Measurements from ENCODE around the gene MOCS3.

MOCS3 gene, protein sequence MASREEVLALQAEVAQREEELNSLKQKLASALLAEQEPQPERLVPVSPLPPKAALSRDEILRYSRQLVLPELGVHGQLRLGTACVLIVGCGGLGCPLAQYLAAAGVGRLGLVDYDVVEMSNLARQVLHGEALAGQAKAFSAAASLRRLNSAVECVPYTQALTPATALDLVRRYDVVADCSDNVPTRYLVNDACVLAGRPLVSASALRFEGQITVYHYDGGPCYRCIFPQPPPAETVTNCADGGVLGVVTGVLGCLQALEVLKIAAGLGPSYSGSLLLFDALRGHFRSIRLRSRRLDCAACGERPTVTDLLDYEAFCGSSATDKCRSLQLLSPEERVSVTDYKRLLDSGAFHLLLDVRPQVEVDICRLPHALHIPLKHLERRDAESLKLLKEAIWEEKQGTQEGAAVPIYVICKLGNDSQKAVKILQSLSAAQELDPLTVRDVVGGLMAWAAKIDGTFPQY

DNA sequence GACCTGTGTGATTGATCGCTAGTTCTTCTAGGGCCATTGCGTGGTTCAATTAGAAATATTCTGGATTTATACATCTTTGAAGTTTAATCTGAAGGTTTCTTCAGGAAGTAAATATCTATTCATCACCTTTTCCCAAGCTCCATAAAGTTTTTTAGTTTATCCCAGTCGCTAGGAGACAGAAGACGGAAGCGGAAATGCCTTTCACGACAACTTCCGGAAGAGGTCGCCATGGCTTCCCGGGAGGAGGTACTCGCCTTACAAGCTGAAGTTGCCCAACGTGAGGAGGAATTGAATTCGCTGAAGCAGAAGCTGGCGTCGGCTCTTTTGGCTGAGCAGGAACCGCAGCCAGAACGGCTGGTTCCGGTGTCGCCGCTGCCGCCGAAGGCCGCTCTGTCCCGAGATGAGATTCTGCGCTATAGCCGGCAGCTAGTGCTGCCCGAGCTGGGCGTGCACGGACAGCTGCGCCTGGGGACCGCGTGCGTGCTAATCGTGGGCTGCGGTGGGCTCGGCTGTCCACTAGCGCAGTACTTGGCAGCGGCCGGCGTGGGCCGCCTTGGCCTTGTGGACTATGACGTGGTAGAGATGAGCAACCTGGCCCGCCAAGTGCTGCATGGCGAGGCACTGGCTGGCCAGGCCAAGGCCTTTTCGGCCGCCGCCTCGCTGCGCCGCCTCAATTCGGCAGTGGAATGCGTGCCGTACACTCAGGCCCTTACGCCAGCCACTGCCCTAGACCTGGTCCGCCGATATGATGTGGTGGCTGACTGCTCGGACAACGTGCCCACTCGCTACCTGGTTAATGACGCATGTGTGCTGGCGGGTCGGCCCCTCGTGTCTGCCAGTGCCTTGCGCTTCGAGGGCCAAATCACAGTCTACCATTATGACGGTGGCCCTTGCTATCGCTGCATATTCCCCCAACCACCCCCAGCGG lies at the start of gene MOCS3:
MOCS3 (plus strand) TSS at position 204 of the 928 bp plus-strand sequence; CDS start at position 229, 25 bp downstream.
- DNase-seq, result peak; percentile 94

- no peak for DNase-seq
These were observed 49.2 kb upstream of the MOCS3 start for GRCh38 chr20:50909413-50909812.

DNA sequence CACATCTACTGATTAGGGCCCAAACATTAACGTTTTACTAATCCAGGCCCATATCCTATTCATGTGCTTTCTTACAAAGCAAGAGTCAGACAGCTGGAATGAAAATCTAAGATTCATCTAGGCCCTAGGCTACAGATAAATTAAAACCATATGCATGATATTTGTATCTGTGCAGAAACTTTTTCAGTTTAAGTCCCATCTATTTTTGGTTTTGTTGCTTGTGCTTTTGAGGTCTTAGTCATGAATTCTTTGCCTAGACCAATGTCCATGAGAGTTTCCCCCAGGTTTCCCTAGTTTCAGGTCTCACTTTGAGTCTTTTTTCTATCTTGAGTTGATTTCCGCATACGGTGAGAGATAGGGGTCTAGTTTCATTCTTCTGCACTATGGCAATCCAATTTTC lies 47.6 kb upstream of the MOCS3 start:
- DNase-seq, result no peak

GRCh38 chr20:50911716-50912115 lies 46.9 kb upstream of the MOCS3 start:
- no peak for DNase-seq

DNA sequence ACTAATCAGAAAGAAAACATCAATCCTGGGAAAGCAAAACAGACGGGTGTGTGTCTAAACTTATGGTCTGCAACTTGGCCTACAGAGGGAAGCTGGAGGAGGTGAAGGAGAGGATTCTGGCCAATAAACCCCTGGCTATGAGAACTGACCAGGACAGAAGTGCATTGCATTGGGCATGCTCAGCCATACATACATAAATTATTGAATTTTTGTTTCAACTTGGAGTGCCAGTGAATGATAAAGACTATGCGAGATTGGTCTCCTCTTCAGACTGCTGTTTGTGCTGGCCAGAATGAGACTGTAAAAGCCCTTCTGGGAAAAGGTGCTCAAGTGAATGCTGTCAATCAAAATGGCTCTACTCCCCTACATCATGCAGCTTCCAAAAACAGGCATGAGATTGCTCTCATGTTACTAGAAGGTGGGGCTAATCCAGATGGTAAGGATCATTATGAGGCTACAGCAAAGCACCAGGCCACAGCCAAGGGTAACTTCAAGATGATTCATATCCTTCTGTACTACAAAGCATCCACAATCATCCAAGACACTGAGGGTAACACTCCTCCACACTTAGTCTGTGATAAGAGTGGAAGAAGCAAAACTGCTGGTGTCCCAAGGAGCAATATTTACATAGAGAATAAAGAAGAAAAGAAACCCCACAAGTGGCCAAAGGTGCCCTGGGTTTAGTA lies 44.8 kb upstream of the MOCS3 start:
- no peak for DNase-seq

DNA sequence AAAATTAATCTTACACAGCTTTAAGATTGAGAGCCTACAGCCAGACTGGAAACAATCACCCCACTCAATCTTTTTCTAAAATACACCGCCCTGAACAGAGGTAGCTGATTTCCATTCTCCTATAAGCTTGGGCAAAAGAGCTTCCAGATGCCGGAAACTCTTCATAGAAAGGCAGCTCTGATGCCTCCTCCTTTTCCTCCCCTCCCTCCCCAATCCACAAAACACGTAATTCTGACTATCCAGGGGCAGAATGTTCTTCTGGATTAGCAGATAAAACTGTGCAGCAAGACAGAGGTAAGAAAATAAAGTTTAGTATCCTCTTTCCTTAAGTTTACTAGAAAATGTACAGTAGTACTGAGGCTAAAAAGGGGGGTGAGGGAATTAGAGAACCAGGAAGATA lies 43.2 kb upstream of the MOCS3 start:
- no peak for DNase-seq

- DNase-seq, result no peak
These were observed 42.4 kb upstream of the MOCS3 start for GRCh38 chr20:50916257-50916656.

- no peak for DNase-seq
These were observed 41.7 kb upstream of the MOCS3 start for GRCh38 chr20:50916934-50917333.

GRCh38 chr20:50918403-50918802 lies 40.2 kb upstream of the MOCS3 start:
- no peak for DNase-seq

DNA sequence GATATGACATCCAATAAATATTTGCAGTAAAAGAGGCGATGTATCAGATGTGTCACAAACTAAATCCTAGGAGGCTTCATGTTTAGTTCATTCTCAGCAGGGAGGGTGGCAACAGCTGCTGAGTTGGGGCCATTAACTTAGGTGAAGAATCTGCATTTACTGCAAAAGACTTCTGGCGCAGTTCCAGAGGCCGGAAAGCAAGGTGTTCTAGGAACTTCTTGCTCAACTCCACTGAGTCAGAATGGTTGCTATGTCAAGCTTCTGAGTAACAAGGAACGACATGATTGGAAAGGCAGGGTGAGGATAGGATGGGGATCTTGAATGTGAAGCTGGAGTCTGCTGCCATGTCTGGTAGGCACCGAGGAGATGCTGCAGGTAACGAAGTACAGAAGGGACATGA lies 39.1 kb upstream of the MOCS3 start:
- no peak for DNase-seq

DNA sequence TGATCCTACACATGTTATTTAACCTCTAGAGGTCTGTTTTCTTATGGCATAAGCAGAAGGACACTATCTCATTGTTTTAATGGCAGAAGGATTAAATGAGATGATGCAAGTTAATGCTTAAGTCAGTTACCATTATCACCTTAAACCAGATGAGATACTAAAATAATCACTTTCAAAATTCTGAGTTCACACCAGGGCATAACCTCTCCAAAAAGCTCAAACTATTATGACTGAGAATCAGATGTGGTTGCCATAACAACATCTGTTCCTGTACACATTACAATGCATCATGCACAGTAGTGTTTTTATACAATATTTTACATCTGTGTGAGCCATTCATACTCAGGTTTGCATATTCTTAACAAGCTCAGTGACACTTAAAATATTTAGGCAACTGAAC lies 37.6 kb upstream of the MOCS3 start:
- DNase-seq, result no peak

DNA sequence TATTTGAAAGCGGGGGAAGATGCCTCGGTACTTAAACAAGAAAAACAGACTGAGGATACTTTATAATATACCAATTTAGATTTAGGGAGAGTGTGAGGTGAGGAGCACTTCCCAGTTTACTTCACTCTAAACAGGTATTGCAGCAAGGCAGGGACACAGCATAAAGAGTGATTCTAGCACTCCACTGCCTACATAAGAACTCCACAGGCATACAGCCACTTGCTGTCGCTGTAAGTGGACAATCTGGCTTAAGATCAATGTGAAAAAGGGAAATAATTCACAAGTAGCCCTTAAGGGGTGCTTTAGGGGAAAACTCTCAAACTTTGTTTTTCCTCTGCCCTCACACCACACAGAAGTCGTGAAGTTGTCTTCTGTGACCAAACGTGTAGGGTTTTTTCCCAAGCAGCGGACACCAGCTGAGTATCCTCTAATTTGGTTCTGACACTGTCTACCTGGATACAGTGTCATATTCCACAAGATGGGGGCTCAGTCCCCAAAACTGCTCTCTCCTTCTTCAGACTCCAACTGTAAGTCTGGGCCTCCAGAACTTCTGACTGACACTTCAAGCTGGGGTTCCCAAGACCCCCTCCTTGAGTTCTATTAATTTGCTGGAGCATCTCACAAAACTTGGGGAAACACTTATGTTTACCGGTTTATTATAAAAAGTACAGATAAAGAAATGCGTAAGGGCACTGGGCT lies 36.7 kb upstream of the MOCS3 start:
- DNase-seq, result no peak

GRCh38 chr20:50924261-50924920 lies 34.2 kb upstream of the MOCS3 start:
- no peak for DNase-seq

DNA sequence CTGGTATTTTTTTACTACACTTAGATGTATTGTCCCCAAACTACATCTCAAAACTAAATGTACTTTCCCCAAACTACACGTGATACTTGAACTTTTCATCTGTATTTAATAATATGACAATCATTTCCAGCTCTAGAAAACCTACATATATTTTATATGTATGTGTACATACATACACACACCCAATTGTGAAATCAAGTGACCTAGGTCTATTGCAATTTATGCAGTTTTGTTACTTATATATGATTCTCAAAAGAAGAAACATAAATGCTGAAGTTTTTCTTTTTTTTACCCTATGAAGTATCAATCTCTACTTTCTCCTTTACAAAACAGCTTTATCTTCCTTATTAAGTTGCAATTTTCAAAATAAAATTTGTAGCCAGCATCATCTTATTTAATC lies 32.1 kb upstream of the MOCS3 start:
- DNase-seq, result no peak

- DNase-seq, result no peak
These were observed 30.1 kb upstream of the MOCS3 start for GRCh38 chr20:50928469-50928868.

- peak; percentile 78 for DNase-seq
These were observed 29.1 kb upstream of the MOCS3 start for GRCh38 chr20:50929299-50930138.

- no peak for DNase-seq
These were observed 28.3 kb upstream of the MOCS3 start for GRCh38 chr20:50930139-50930975.

- peak; percentile 49 for DNase-seq
These were observed 27.7 kb upstream of the MOCS3 start for GRCh38 chr20:50930976-50931305.

- peak; percentile 92 for DNase-seq
These were observed 27.2 kb upstream of the MOCS3 start, which contains the start of gene ADNP for GRCh38 chr20:50931306-50932015. Gene ADNP, minus strand, starts transcription at chr20:50931437. Its CDS starts 27,441 bp downstream, at chr20:50903996.

All from KG1 (cell line).